ENCODE data around the gene FAM118A.

The FAM118A gene

GRCh38 chr22:45306139-45306538 lies 3.6 kb upstream of the FAM118A start:
- DNase-seq (ENCODE audit: extremely low read depth, low read depth) = no peak
- no peak for TF ChIP-seq CTCF (IDR thresholded peaks at IDR 0.05; ENCODE audit: low read depth, low read length)

- DNase-seq (ENCODE audit: extremely low read depth, low read depth) = no peak
- TF ChIP-seq CTCF (IDR thresholded peaks at IDR 0.05; ENCODE audit: low read depth, low read length) = no peak
These were observed 1.3 kb upstream of the FAM118A start for GRCh38 chr22:45308391-45308956.

GRCh38 chr22:45308957-45309421 lies 745 bp upstream of the FAM118A start:
- no peak for DNase-seq (ENCODE audit: extremely low read depth, low read depth)
- no peak for TF ChIP-seq CTCF (IDR thresholded peaks at IDR 0.05; ENCODE audit: low read depth, low read length)

- TF ChIP-seq CTCF (IDR thresholded peaks at IDR 0.05; ENCODE audit: low read depth, low read length) = no peak
- no peak for DNase-seq (ENCODE audit: extremely low read depth, low read depth)
These were observed 720 bp downstream of the FAM118A start for GRCh38 chr22:45310331-45310976.

- no peak for TF ChIP-seq CTCF (IDR thresholded peaks at IDR 0.05; ENCODE audit: low read depth, low read length)
- no peak for DNase-seq (ENCODE audit: extremely low read depth, low read depth)
These were observed 1.3 kb downstream of the FAM118A start for GRCh38 chr22:45310977-45311531.

GRCh38 chr22:45312415-45312814 lies 2.7 kb downstream of the FAM118A start:
- TF ChIP-seq CTCF (IDR thresholded peaks at IDR 0.05; ENCODE audit: low read depth, low read length) = no peak
- DNase-seq (ENCODE audit: extremely low read depth, low read depth) = no peak

- no peak for DNase-seq (ENCODE audit: extremely low read depth, low read depth)
- no peak for TF ChIP-seq CTCF (IDR thresholded peaks at IDR 0.05; ENCODE audit: low read depth, low read length)
These were observed 3.1 kb downstream of the FAM118A start for GRCh38 chr22:45312856-45313255.
